HG02571 (cell line): Measurements from ENCODE around the gene NRF1.

Experiments used
- ATAC-seq: cut with Tn5 transposase; IDR thresholded peaks from one replicate; pipeline ENCODE4 v1.9.1; 2021; ENCODE audit warnings: mild to moderate bottlenecking, moderate library complexity; ENCODE audit not compliant: unreplicated experiment

Gene NRF1

DNA sequence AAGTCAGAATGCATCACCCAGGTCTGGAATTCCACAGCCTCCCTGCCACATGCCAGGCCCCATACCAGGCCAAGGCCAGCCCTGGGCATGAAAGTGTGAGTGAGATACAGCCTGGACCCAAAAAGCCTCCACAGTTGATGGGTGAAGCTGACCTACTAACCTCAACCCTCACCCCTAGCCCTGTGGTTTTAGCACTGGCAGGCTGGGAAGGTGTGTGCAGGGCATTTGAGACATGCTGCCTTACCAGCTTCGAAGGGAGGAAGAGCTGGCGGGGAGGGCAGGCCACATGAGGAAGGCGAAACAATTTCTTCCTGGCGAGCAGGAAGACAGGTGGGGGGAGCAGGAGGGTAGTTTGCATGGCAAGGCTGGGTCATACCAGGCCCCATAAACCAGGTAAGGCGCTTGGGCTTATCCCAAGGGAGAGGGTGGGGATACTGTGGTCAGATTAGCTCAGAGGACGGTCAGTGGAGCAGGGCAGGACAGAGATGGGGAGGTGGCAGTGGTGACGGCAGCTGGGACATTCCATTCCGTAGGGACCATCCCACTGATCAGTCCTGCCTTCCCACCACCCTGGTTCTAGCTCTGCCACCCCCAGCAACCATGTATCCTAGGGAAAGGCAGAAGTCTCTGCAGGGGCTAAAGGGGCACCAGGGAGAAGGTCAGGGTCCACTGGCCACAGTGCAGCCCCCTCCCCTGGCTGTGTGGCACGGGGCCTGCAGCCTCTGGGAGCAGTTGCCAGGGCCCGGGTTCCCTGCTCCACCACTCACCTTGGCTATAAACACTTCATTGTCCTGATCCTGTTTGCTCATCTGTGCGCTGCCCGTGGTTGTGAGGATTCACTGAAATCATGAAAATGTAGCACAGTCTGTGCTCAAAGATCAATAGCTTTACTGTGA lies 155.8 kb downstream of the NRF1 start:
- no peak for ATAC-seq

DNA sequence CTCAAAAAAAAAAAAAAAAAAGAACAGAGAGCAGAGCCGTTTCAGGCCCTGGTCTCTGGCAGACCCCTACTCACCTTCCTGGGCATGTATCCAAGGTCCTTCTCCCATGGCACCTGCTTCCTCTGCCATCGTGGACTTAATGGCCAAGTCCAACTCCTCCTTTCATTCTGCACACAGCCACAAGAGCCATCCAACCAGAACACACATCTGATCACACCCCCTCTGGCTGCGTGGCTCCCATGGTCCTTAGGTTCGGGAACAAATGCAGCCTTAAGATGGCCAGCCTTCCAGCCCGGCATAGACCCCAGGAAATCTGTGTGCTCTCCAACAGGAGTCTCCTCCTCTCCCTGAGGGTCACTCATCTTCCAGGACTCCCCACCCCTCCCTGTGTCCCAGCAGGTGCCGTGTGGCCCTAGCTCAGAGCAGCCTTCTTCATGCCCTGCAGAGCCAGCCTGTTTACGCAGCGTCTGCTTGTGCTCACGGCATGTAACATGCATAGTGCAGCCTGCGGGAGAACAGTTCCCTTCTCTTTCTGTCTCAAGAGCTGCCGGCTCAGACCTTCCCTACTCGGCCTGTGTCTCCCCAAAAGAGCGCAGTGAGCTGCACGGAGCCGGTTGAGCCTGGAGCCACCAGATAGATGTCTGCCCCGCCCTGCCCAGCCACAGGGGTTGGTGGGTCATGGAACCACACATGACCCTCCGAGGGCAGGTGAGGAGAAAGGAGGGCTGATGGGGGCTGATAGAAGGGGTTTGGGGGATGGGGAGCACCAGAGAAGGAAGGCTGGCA lies 157.3 kb downstream of the NRF1 start:
- ATAC-seq: no peak

DNA sequence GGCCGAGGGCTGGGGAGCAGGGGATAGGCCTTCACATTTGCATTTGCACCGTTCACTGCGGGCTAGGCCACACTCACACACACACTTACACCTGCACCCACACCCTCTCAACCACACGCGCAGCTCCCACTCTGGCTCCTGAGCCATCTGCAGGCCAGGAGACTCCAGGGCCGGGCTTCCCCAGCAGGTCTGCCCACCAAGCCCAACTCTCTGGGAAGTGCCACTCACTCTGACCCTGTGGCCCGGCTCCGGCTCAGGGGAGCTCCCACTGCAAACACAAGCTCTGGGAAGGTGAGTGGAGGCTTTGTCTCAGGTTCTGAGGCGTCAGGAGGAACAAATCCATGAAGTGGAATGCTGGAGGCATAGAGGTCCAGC lies 157.9 kb downstream of the NRF1 start:
- no peak for ATAC-seq

DNA sequence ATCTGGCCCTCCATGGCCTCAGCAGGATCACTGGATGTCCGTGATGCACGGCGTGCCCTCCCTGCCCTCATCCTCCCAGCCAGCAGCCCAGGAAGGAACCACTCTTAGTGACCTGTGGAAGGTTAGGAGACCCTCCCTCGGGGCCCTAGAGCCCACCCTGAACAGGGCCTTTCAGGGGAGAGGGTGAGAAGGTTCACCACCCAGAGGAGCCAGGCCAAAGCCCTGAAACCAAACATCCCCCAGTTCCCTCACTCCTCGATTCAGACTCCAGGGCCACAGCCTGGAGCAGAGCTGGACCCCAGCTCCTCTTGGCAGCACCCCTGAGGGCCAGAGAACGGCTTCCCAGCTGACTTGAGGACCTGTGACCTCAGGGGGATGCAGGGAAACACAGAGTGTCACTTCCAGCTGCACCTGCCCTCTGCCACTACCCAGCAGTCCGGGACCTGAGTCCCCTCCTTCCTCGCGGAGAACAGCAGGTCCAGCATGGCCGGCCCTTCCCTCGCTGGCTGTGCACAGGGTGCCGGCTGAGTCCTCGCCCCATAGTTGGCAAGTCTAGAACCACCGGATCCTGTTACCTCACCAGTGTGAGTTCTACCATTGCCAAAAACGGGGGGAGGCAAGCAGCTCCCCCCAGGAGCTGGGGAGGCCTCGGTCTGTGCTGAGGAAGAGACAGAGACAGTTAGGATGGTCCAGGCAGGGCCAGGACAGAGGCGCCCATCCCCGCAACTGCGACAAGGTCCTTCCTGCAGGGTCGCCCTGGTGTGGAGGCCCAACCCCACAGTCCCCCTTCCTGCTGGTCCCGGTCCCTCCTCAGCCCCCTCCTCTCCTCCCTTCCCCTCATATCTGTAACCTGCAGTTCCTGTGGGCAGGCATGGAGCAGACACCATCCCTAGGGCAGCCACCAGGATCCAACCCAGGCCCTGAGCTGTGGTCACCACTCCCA lies 158.6 kb downstream of the NRF1 start:
- ATAC-seq: no peak

DNA sequence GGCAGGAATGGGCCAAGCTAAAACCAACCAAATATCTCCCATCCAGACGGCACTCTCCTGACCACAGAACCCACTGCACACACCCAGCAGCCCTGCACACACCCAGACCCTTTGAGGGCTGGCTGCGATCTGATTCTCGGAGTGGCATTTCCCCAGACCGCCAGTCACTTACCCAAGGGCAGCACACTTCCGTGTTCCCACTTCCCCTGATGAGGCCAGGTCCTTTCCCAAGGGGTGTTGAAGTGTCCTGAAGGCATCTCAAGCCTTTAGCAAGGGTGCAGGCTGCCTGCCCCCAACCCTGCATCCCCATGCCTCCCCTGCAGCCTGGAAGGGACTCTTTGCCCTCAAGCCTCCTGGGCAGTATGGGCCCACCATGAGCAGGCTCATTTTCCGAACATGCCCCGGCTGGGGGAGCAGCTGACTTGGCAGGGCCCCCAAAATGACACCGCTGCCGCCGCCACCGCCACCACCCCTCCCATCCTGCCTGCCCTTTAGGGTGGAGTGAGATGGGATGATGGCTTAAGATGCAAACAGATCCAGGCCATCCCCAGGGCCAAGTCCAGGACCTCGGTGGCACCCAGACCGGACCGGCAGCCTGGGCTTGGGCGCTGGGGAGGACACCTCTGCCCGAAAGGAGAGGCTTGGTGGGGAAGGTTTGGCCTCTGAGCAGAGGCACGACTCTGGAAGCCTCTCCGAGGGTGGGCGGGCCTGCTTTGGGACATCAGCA lies 159.8 kb downstream of the NRF1 start:
- ATAC-seq: no peak

DNA sequence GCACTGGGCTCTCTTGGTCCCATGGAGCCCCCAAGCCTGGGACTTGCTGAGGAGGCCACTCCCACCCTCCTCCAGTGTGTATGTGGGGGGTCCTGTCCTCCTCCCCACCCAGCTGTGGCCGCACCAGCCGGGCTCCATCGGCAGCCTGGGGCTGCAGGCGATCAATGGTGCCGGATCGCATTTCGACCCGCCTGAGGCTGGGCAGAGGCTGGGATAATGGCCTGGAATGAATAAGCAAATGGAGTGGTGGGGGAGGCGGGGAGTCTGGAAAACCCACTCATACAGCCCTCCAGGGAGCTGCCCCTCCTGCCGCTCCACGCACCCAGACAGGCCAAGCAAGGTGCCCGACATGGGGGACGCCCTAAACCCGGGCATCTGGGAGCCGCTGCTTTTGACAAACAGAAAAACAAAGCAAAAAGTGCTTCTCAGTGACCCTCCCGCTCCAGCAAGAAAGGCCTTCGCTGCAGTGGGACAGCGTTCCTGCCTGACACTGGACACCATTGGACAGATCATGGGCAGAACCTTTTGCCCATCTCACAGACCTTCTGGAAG lies 160.5 kb downstream of the NRF1 start:
- ATAC-seq: no peak

DNA sequence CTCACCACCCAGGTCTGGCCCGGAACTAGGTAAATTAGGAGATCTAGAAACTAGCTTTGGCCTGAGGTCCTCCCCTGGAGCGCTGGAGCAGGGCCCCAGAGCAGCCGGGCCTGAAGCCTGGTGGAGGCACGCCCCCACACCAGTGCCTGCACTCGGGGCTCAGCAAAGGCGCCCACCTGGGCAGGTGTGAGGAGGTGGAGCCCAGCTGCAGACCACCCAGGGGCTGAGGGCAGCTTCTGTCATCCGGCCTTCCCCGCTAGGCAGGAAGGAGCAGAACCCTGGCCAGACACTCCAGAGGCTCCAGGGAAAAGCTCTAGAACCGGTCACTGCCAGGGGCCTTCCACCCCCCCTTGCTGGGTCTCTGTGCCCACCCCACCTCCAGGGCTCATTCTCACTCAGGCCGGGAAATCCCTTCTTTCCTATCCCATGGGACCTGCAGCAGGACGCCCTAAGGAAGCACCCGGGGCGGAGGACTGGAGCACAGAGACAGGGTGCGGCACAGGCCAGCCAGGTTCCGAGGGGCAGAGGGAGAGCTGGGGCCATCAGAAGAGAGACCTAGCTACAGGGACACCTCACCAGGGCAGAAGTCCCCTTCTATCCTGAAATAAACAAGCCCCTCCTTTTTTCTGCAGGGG lies 161.2 kb downstream of the NRF1 start:
- ATAC-seq: no peak

DNA sequence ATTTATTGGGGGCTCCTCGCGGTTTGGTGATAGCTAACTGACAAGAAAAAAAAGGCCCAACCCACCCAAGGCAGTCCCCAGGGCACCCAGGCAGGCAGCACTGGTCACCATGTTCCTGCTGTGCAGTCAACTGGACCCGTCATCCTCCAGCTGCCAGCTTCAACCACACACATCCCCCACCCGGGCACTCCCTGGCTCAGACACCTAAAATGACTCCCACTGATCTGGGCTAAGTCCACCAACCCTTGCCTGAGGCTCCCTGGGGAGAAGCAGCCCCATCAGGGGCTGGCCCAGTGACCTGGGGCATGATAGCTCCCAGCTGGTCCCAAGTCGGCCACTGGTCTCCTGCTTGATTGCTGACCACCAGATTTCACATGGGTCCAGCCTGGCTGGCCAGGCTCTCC lies 161.8 kb downstream of the NRF1 start:
- ATAC-seq: no peak

DNA sequence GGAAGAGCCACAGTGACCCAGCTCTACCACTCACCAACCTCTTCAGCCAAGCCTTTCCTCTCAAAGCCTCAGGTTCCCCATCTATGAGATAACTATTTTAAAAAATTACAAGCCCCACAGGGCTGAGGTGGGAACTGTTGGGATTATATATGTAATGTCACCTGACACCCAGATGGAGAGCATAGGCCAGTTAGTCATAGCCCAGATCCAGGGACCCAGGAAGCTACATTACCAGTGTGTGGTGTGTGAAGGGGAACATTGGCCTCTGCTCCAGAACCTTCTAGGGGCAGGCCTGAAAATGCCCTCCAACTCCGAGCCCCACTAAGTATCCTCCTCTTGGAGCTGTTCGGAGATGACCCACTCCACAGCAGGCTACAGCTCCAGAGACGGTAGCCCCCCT lies 162.4 kb downstream of the NRF1 start:
- no peak for ATAC-seq

DNA sequence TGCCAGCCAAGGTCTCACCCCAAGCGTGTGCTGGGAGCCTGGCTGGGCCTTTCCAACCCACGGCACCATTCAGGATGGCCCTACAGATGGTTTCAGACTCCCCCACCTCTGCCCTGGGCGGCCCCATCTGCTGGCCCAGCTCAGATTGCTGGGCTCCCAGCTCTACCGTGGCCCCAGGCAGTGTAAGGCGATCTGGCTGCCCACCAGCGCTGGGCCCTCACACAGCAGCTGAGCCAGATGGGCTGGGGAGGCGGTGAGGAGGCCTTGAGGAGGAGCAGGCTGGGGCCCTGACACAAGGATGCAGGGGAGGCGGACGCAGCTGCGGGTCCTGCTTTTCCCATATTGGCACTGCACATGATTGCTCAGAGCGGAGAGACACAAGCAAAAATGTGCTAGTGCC lies 162.8 kb downstream of the NRF1 start:
- ATAC-seq: no peak

DNA sequence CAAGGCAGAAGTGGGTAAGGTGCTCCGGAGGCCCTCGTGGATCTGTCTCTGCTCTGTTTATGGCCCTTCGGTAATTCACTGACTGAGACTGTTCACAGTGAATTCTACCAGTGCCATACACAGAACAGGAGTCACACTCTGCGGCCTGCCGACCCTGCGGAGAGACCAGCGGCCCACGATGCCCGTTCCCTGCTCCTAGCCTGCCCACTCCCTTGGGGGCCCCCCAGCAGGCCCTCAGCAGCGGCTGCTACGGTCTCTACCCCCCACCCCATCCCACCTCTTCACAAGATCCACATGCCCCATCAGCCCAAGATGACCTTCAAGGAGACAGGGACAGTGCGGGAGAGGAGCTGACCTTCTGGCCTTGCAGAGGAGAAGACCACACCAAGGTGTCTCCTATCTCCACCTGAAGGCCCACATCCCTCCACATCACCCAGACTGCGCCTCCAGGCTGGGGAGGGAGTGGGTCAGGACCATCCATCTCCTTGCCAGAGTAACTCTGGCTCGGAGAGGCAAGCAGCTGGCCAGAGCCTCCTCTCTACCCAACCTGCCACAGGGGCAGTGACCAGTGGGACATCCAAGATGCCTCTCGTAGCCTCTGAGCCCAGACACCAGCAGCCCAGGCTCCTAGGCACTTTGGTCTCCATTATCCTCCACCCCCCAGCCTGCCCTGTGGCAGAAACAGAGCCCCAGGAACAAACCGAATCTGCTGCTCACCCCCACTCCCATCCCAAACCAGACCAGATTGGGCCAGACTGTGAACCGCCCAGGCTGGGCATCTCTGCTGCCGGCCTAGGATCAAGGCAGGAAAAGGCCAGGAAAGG lies 163.6 kb downstream of the NRF1 start:
- ATAC-seq: no peak

DNA sequence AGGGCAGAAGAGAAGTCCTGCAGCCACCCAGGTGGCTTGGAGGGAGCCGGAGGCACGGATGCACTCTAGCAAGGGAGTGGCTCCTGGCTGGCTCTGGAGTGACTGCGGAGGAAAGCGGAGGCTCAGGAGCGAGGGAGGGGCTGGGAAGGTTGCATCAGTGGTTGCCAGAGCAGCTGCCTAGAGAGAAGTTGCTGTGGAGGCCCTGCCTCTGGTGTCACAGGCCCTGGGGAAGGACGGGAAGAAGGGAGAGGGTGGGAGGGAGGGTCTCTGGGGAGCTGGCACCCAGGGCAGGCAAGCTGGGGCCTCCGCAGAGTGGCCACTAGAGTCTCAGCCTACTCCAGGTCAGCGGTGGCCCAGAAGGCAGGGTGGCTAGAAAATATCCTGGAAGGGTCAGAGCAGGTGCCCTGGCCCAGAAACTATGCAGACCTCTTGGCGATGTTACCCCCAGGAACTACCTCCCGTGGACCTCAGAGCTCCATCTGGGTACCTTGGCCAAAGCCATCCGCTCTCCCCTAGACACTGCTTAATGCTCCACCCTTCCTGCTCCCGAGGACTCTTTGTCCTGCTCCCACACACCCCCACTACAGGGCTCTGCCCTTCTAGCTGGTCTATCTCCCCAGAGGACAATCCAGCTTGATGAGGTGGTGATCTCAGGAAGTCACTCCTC lies 164.3 kb downstream of the NRF1 start:
- ATAC-seq: no peak

DNA sequence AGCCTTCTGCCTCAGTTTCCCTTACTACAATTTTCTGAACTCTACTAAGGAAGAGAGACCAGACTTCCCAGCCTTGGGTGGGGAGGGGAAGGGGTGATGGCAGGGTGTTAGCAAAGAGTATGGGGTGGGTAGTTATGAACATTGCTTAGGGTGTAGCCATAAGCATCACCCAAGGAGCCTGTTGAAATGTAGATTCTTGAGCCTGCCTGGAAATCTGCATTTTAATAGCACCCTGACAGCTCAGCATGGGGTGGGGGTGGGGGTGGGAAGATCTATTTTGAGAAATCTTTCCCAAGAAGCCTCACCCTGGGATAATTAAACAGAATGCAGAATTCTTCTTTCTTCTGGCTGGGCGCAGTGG lies 164.8 kb downstream of the NRF1 start:
- no peak for ATAC-seq

DNA sequence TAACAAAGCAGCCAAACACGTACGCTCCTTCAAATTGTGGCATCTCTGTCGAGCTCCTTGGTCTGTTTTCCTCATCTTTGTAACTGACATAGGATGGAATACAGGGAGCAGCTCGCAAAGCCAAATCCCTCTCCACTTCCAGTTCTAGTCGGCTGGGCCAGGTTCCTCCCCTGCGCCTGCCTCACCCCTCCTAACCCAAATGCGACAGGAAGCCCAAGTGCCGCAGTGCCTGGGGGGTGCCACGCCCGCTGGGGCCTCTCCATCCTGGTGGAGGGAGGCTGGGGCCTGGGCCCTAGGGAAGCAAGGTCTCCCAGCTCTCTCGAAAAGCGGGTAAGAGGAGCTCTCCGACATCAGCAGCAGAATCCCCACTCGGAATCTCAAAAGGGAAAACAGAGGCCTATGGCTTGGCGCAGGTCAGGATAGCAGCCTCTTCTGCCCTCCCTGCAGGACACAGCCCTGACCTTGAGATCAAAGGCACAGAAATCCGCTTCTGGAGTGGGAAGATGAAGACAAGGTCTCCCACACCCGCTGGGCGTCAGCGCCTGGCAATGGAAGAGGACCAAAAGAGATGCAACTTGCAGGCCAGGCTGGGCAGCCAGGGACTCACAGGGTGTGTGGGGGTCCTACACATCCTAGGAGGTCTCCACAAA lies 165.8 kb downstream of the NRF1 start:
- no peak for ATAC-seq

DNA sequence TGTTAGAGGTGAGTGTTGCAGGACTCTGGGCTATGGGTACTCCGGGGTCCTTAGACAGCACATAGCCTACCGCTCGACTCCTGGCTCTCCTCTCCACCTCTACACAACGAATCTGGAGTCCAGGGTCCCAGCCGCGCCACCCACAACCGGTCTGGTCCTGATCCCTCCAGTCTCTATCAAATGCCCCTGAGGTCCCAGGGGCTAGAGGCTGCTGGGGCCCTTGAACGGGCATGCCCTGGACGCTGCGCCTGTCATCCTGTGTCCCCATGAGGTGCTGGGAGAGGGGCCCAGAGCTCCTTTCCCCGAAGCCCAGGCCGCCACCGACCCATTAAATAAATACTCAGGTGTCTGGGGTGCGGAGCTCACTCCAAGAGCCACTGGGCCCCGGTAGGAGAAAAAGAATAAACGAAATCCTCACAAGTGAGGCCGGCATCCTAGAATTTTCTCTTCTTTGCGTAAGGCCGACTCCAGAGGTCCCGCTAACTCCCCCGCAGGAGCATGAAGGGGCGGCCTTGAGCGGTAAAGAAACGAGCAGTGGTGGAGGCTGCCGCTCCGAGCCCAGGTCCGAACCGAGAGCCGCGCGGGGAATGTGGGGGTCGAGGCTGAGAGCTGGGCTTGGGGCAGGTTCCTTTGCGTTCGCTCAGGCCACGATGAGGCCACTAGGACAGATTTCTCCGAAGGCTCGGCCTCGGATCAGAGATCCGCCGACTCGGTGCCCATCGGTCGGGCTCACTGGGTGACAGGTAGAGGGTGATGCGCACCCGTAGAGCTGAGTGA lies 166.7 kb downstream of the NRF1 start:
- ATAC-seq: no peak

DNA sequence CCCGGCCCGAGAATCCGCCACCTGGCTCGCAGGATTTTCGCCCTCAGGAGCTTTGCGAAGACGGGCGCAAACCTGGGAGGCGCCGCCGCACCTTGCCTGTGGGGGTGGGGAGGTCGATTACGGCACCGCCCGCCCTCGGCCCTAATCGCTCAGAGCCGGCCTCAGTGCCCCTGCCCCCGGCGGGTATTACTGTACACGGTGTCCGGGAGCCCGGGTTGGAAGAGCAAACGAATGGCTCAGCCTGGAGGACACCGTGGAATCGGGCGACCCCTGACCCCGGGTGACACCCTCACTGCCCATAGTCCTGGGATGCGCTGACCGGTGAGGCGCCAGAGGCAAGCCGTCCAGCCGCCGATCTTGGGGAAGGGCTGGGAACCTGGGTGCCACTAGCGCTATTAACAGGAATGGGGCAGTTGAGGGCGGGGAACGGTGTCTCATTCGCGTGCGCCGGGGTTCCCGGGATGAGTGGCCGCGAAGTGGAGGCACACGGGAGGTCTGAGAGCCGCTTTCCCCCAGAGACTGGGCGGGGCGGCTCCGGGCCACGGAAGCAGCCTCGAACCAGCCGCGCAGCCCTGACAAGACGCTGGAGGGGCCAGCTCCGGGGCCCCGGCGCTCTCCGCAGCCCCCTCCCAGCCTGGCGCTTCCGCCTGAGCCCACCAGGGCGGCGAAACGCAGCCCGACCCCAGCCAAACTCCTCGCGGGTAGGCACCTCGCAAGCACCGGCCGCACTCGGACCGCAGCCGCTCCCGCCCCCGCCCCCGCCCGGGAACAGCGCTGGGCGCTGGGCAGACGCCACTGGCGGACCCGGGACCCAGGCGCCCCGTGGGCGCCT lies 167.5 kb downstream of the NRF1 start:
- ATAC-seq: no peak
